HepG2 (cell line): Measurements from ENCODE around the gene OR5AP2. TPM values are rescaled to one million over a fixed set of nuclear protein-coding genes. Genes with fewer than 3 reads are reported as not detected.

ENCODE experiments used
- ATAC-seq: fragments of 200-7000 bp; cut with Tn5 transposase; 3 replicates; pipeline ENCODE4 v1.9.1; 2020; ENCODE audit warnings: mild to moderate bottlenecking, moderate library complexity
- BruUV-seq: library from RNA; stranded (reverse); fragments of 400-500 nt; replicated peaks from 2 replicates; lab custom pipeline; 2021; lab: Mats Ljungman, UMichigan
- CTCF ChIA-PET: fragments of 300-600 bp; formaldehyde crosslinking; extraction: SDS; loops from one replicate; lab custom pipeline; 2021; ENCODE audit warnings: low total read pairs, inconsistent platforms, low intra/inter-chr PET ratio; lab: Yijun Ruan, JAX
- POLR2A ChIA-PET: fragments of 350-600 bp; sonication (Branson Sonifier 250); formaldehyde crosslinking; loops from one replicate; lab custom pipeline; 2020; ENCODE audit warnings: antibody characterized with exemption, inconsistent platforms; lab: Yijun Ruan, JAX
- DNase-seq: peaks from one replicate; pipeline ENCODE4 v3.0.0-alpha.2; 2015; ENCODE audit warnings: low spot score
- FAIRE-seq: peaks from 3 replicates; lab custom pipeline; 2011; peaks lifted over from hg19 to GRCh38; lab: Jason Lieb, UNC
- H2AFZ ChIP-seq: one replicate; pipeline ENCODE4 v1.6.1; 2011; ENCODE audit warnings: low read length, inconsistent platforms
- H3K27ac ChIP-seq: fragments of 300-600 bp; 3 replicates; pipeline ENCODE4 v1.8.0; 2011; ENCODE audit warnings: mixed run types, mild to moderate bottlenecking, mixed read lengths, low read length, inconsistent platforms; ENCODE audit not compliant: insufficient read depth; ENCODE audit errors: extremely low read length
- H3K27me3 ChIP-seq, 2 experiments: fragments of 200-600 bp in 1 of 2; 2 replicates in 1 of 2; 3 replicates in 1 of 2; pipeline versions ENCODE4 v1.6.0 to v1.8.0; 2011; ENCODE audit warnings: low read length in 2 of 2, mild to moderate bottlenecking in 2 of 2, moderate library complexity in 2 of 2, inconsistent platforms in 1 of 2; ENCODE audit not compliant: insufficient read depth in 2 of 2, control insufficient read depth in 1 of 2
- H3K36me3 ChIP-seq, 2 experiments: fragments of 200-600 bp in 1 of 2; replicated peaks in 1 of 2; 2 replicates in 1 of 2; 3 replicates in 1 of 2; pipeline versions ENCODE4 v1.5.1 to v1.8.0; 2011; ENCODE audit warnings: low read length in 2 of 2, inconsistent platforms in 1 of 2; ENCODE audit not compliant: insufficient read depth in 2 of 2, control insufficient read depth in 1 of 2
- H3K4me1 ChIP-seq: 2 replicates; pipeline ENCODE4 v1.5.1; 2012; ENCODE audit warnings: low read length, inconsistent platforms; ENCODE audit not compliant: insufficient read depth
- H3K4me2 ChIP-seq: 2 replicates; pipeline ENCODE4 v1.6.0; 2011; ENCODE audit warnings: low read depth, low read length, inconsistent platforms
- H3K4me3 ChIP-seq, 3 experiments: fragments of 200-600 bp in 1 of 3; sonication (generic), shearing (Covaris generic) in 1 of 3; replicated peaks in 1 of 3; 2 replicates each; pipeline ENCODE4 v1.5.1; 2011 to 2016; ENCODE audit warnings: low read length in 3 of 3, inconsistent platforms in 2 of 3, low read depth in 2 of 3, mild to moderate bottlenecking in 2 of 3, control low read depth in 1 of 3, mixed read lengths in 1 of 3; ENCODE audit not compliant: insufficient read depth in 1 of 3
- H3K79me2 ChIP-seq: one replicate; pipeline ENCODE4 v1.6.1; 2011; ENCODE audit warnings: low read length, inconsistent platforms; ENCODE audit not compliant: insufficient read depth
- H3K9ac ChIP-seq: 2 replicates; pipeline ENCODE4 v1.6.0; 2011; ENCODE audit warnings: mild to moderate bottlenecking, low read depth, low read length, inconsistent platforms; ENCODE audit not compliant: insufficient read depth
- H3K9me3 ChIP-seq: 2 replicates; pipeline ENCODE4 v1.5.1; 2012; ENCODE audit warnings: mild to moderate bottlenecking, low read length
- H4K20me1 ChIP-seq: 2 replicates; pipeline ENCODE4 v1.6.0; 2011; ENCODE audit warnings: inconsistent platforms, mild to moderate bottlenecking, low read length, moderate library complexity; ENCODE audit not compliant: insufficient read depth
- ARNT2 ChIP-seq: sonication (generic); formaldehyde crosslinking; IDR thresholded peaks from 2 replicates; pipeline ENCODE4 v1.8.0; 2022; ENCODE audit warnings: mild to moderate bottlenecking, low read depth, missing genetic modification reagents, moderate library complexity
- DR1 ChIP-seq: sonication (generic); formaldehyde crosslinking; IDR thresholded peaks from 2 replicates; pipeline ENCODE4 v1.8.0; 2021; ENCODE audit warnings: mild to moderate bottlenecking, missing genetic modification reagents, inconsistent platforms
- ELF3 ChIP-seq: IDR thresholded peaks from 2 replicates; pipeline ENCODE4 v1.6.1; 2016; ENCODE audit warnings: missing genetic modification reagents, missing compliant biosample characterization
- KAT2B ChIP-seq: fragments of 150-350 bp; IDR thresholded peaks from 2 replicates; pipeline ENCODE4 v1.6.1; 2014; ENCODE audit warnings: low read depth, low read length, borderline replicate concordance
- KLF9 ChIP-seq: IDR thresholded peaks from 2 replicates; pipeline ENCODE4 v1.6.1; 2016; ENCODE audit warnings: low read depth
- PRDM15 ChIP-seq: sonication (generic); formaldehyde crosslinking; IDR thresholded peaks from 2 replicates; pipeline ENCODE4 v1.4.0; 2020; ENCODE audit warnings: missing genetic modification reagents
- REST ChIP-seq, 2 experiments: IDR thresholded peaks; 2 replicates each; pipeline ENCODE4 v1.6.1; 2011 to 2012; ENCODE audit warnings: low read length in 2 of 2, borderline replicate concordance in 1 of 2, low read depth in 1 of 2, mild to moderate bottlenecking in 1 of 2, moderate library complexity in 1 of 2
- RFX1 ChIP-seq: fragments of 450-650 bp; IDR thresholded peaks from 2 replicates; pipeline ENCODE4 v1.6.1; 2017
- SYNCRIP ChIP-seq: fragments of 200-400 bp; formaldehyde crosslinking; IDR thresholded peaks from 2 replicates; pipeline ENCODE4 v1.6.1; 2018; ENCODE audit warnings: mild to moderate bottlenecking, low read depth, low read length; ENCODE audit not compliant: insufficient read depth
- ZNF282 ChIP-seq: fragments of 450-650 bp; IDR thresholded peaks from 2 replicates; pipeline ENCODE4 v1.6.1; 2018; ENCODE audit not compliant: partially characterized antibody
- ZNF674 ChIP-seq: sonication (generic); formaldehyde crosslinking; IDR thresholded peaks from 2 replicates; pipeline ENCODE4 v1.5.0; 2020; ENCODE audit warnings: low read depth, mild to moderate bottlenecking, missing genetic modification reagents
- ZNF691 ChIP-seq: sonication (generic); formaldehyde crosslinking; IDR thresholded peaks from 2 replicates; pipeline ENCODE4 v1.4.0; 2020; ENCODE audit warnings: missing genetic modification reagents, low read depth, mild to moderate bottlenecking, borderline replicate concordance
- ZNF768 ChIP-seq: sonication (generic); formaldehyde crosslinking; IDR thresholded peaks from 2 replicates; pipeline ENCODE4 v1.4.0; 2020; ENCODE audit warnings: missing genetic modification reagents
- ZNF878 ChIP-seq: sonication (generic); formaldehyde crosslinking; IDR thresholded peaks from 2 replicates; pipeline ENCODE4 v1.8.1; 2023; ENCODE audit warnings: mild to moderate bottlenecking, missing genetic modification reagents, moderate library complexity
- WGBS: methylation state at CpG from one replicate; pipeline ENCODE4 v1.1.6; 2017; ENCODE audit warnings: low lambda C conversion rate; 5-methylcytosine and 5-hydroxymethylcytosine counted together
- in situ Hi-C: cut with HindIII; loops from 2 replicates; pipeline ENCODE4 v1.10.0; 2017; ENCODE audit warnings: low pct_unique_long_range_greater_than_20kb; ENCODE audit not compliant: extremely low pct_ligation_motif_present
- intact Hi-C: fragments of 100-400 bp; cut with micrococcal nuclease; formaldehyde crosslinking; loops from one replicate; pipeline ENCODE4 v1.10.0; 2022; ENCODE audit not compliant: unreplicated experiment
- polyA plus RNA-seq, 8 experiments: library from polyadenylated mRNA; depleted of rRNA in 3 of 8; stranded (reverse) in 7 of 8; unstranded in 1 of 8; fragments of >200 nt; fragmentation: Illumina TruSeq in 4 of 8; extraction: Trizol in 4 of 8; gene quantifications; 2 replicates each; pipeline versions ENCODE4 v1.2.1 to v1.2.3, GENCODE V29; 2011 to 2016; ENCODE audit warnings: low read depth in 4 of 8, missing spikeins in 1 of 8, mixed read lengths in 1 of 8; ENCODE audit not compliant: insufficient read depth in 1 of 8
- total RNA-seq, 5 experiments: library from RNA; depleted of rRNA; stranded (reverse); fragments of >200 nt; fragmentation: Illumina TruSeq; extraction: Trizol; gene quantifications; 2 replicates each; pipeline ENCODE4 v1.2.3, GENCODE V29; 2016; ENCODE audit warnings: low read depth in 1 of 5

OR5AP2 gene
- total and polyA plus RNA-seq, 2 of the 13 experiments (the other 11 are each of a cell fraction or from before 2014, with no cell fraction given) = not detected

GRCh38 chr11:56659755-56660154 lies 17.5 kb upstream of the OR5AP2 start:
- no peak overlapping the region for H3K4me3 ChIP-seq
- no peak overlapping the region for H3K9ac ChIP-seq
- intact Hi-C loops (no loop called here), in situ Hi-C loops (no loop called here)
- H4K20me1 ChIP-seq = no peaks in the 10 kb centered on the region
- BruUV-seq = no TSS peak
- no peaks in the 10 kb centered on the region for H3K27me3 ChIP-seq
- no peaks in the 10 kb centered on the region for H3K79me2 ChIP-seq
- DNase-seq (no peak), ATAC-seq (no peak), FAIRE-seq (no peak)
- H3K27ac ChIP-seq = no peak overlapping the region
- H3K36me3 ChIP-seq = no peaks in the 10 kb centered on the region
- CTCF ChIA-PET = no interaction called here
- H3K4me2 ChIP-seq = no peak overlapping the region
- no peak overlapping the region for H2AFZ ChIP-seq
- no peak for TF ChIP-seq RFX1
- TF ChIP-seq ELF3 = no peak
- TF ChIP-seq ZNF282 = no peak
- no peak for TF ChIP-seq PRDM15 (CRISPR knock-in tag)
- TF ChIP-seq KLF9 (CRISPR knock-in tag) = no peak
- TF ChIP-seq DR1 (CRISPR knock-in tag) = no peak
- no peak for TF ChIP-seq SYNCRIP
- TF ChIP-seq ZNF768 (CRISPR knock-in tag) = no peak
- TF ChIP-seq ARNT2 = no peak
- no peak for TF ChIP-seq ZNF674 (CRISPR knock-in tag)
- TF ChIP-seq KAT2B = no peak
- TF ChIP-seq ZNF691 (CRISPR knock-in tag) = no peak
- no peak for TF ChIP-seq ZNF878 (CRISPR knock-in tag)
- TF ChIP-seq REST (IDR thresholded peaks at IDR 0.05; ENCODE audit: borderline replicate concordance in 1 of 2, low read depth in 1 of 2, low read length in 2 of 2) = no peak
- H3K9me3 ChIP-seq = no peaks in the 10 kb centered on the region
- POLR2A ChIA-PET = no interaction called here
- WGBS = 4% methylated on average over 3 of the region's 3 CpGs
- no peaks in the 10 kb centered on the region for H3K4me1 ChIP-seq
